BLaER1 (cell line): ENCODE results near the gene CDK18.

Source experiments
- H3K27ac ChIP-seq: shearing (Covaris generic); formaldehyde crosslinking; 2 replicates; pipeline ENCODE4 v1.8.1; 2022
- H3K27me3 ChIP-seq: shearing (Covaris generic); formaldehyde crosslinking; 2 replicates; pipeline ENCODE4 v1.8.1; 2022
- H3K36me3 ChIP-seq: shearing (Covaris generic); formaldehyde crosslinking; 2 replicates; pipeline ENCODE4 v1.8.1; 2022
- H3K4me1 ChIP-seq: shearing (Covaris generic); formaldehyde crosslinking; 2 replicates; pipeline ENCODE4 v1.8.1; 2022
- H3K4me2 ChIP-seq: shearing (Covaris generic); formaldehyde crosslinking; 2 replicates; pipeline ENCODE4 v1.8.1; 2022
- H3K4me3 ChIP-seq: shearing (Covaris generic); formaldehyde crosslinking; 2 replicates; pipeline ENCODE4 v1.8.1; 2022
- H3K9ac ChIP-seq: shearing (Covaris generic); formaldehyde crosslinking; 2 replicates; pipeline ENCODE4 v1.8.1; 2022
- H3K9me3 ChIP-seq: shearing (Covaris generic); formaldehyde crosslinking; 2 replicates; pipeline ENCODE4 v1.8.1; 2022
- H4K20me1 ChIP-seq: shearing (Covaris generic); formaldehyde crosslinking; 2 replicates; pipeline ENCODE4 v1.8.1; 2022
- Cebpa-rat ChIP-seq: shearing (Covaris generic); IDR thresholded peaks from 2 replicates; pipeline ENCODE4 v1.8.1; 2022

Gene CDK18

DNA sequence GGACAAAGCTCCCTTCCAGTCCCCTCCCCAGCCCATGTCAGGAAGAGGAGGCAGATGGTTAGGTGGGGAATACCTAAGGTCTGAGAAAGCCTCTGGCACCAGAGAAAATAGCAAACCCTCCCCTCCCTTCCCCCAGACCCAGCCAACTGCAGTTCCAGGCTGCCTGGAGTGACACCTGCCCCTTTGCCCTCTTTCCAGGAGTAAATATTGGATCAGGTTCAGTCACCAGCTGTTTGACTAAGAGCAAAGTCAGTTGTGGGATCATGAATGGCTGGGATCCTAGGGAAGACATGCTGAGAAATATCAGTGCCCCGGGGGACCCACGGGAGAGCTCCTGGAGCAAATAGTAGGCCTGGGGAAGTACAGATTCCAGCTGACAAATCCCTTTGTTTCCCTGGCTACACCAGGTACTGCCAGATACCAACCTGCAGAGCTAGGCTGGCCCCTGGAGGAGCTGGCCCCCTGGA is 12.2 kb upstream of the CDK18 start:
- no peaks in the 10 kb centered on the region for H3K27me3 ChIP-seq
- peaks cover 23% of the 10 kb centered on the region for H3K4me1 ChIP-seq
- H3K4me2 ChIP-seq: peak overlapping the region; percentile 53
- no peak overlapping the region for H3K27ac ChIP-seq
- no peak overlapping the region for H3K9ac ChIP-seq
- H3K4me3 ChIP-seq: no peak overlapping the region
- no peaks in the 10 kb centered on the region for H4K20me1 ChIP-seq
- TF ChIP-seq Cebpa-rat: no peak
- no peaks in the 10 kb centered on the region for H3K36me3 ChIP-seq
- H3K9me3 ChIP-seq: no peaks in the 10 kb centered on the region

GRCh38 chr1:205492774-205493173 is 11.7 kb upstream of the CDK18 start:
- no peaks in the 10 kb centered on the region for H3K36me3 ChIP-seq
- H3K4me2 ChIP-seq: peak overlapping the region; percentile 53
- no peak overlapping the region for H3K9ac ChIP-seq
- no peaks in the 10 kb centered on the region for H3K9me3 ChIP-seq
- no peak overlapping the region for H3K4me3 ChIP-seq
- no peak overlapping the region for H3K27ac ChIP-seq
- no peaks in the 10 kb centered on the region for H3K27me3 ChIP-seq
- no peaks in the 10 kb centered on the region for H4K20me1 ChIP-seq
- no peak for TF ChIP-seq Cebpa-rat
- H3K4me1 ChIP-seq: peaks cover 23% of the 10 kb centered on the region

GRCh38 chr1:205493241-205494085 is 11.0 kb upstream of the CDK18 start:
- Histone ChIP-seq H3K4me1 (peaks cover 23% of the 10 kb centered on the region), H3K9me3 (no peaks in the 10 kb centered on the region), H3K27ac (no peak overlapping the region), H3K9ac (no peak overlapping the region), H3K4me3 (no peak overlapping the region), H3K36me3 (no peaks in the 10 kb centered on the region), H3K4me2 (peak overlapping the region; percentile 53), H3K27me3 (no peaks in the 10 kb centered on the region), H4K20me1 (no peaks in the 10 kb centered on the region)
- no peak for TF ChIP-seq Cebpa-rat

DNA sequence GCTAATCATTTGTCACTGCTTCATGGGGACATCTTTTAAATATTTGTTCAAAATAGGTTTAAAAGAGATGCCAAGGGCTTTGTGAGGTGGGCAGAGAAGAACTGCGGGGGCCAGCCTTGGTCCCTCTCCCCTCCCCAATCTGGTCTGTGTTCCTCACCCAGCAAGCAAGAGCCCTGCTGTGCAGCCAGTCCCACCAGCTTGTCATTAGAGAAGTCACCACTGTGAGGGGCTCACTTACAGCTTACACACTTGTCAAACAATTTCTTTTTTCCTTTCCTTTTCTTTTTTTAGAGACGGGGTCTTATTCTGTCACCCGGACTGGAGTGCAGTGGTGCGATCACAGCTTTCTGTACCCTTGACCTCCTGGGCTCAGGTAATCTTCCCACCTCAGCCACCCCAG is 10.4 kb upstream of the CDK18 start:
- no peaks in the 10 kb centered on the region for H3K36me3 ChIP-seq
- no peak overlapping the region for H3K27ac ChIP-seq
- H3K4me3 ChIP-seq: no peak overlapping the region
- no peak overlapping the region for H3K9ac ChIP-seq
- TF ChIP-seq Cebpa-rat: no peak
- H3K4me2 ChIP-seq: no peak overlapping the region
- no peaks in the 10 kb centered on the region for H3K9me3 ChIP-seq
- no peaks in the 10 kb centered on the region for H4K20me1 ChIP-seq
- peaks cover 23% of the 10 kb centered on the region for H3K4me1 ChIP-seq
- H3K27me3 ChIP-seq: no peaks in the 10 kb centered on the region

DNA sequence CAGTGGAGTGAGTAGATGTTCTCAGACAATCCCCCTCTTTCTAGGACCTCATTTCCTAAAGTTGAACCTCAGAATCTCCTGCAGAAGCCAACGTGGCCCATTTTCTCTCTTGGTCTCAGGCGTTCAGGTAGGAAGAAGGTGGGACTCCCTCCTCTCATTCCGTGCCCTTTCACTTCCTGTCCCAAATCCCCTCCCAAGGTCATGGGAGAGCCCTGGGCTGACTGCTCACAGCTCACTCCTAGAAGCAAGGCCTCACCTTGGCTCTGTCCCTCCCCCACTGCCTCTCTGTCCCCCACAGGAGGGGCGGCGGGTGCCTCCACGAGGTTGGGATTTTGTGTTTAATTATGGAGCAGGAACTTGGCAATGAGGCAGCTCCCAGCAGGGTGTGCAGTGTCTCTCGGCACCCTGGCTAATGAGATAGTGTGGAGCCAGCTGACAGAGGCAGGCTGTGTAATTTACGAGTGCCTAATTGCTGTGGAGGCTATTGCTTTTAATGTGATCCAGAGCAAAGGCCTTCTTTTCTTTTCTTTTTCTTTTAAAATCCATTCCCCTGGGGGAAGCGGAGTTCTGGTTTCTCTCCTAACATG is 9.1 kb upstream of the CDK18 start:
- H3K4me2 ChIP-seq: no peak overlapping the region
- H3K27me3 ChIP-seq: no peaks in the 10 kb centered on the region
- H3K27ac ChIP-seq: no peak overlapping the region
- H3K9ac ChIP-seq: no peak overlapping the region
- TF ChIP-seq Cebpa-rat: no peak
- no peaks in the 10 kb centered on the region for H4K20me1 ChIP-seq
- no peak overlapping the region for H3K4me3 ChIP-seq
- H3K36me3 ChIP-seq: no peaks in the 10 kb centered on the region
- peaks cover 23% of the 10 kb centered on the region for H3K4me1 ChIP-seq
- no peaks in the 10 kb centered on the region for H3K9me3 ChIP-seq

DNA sequence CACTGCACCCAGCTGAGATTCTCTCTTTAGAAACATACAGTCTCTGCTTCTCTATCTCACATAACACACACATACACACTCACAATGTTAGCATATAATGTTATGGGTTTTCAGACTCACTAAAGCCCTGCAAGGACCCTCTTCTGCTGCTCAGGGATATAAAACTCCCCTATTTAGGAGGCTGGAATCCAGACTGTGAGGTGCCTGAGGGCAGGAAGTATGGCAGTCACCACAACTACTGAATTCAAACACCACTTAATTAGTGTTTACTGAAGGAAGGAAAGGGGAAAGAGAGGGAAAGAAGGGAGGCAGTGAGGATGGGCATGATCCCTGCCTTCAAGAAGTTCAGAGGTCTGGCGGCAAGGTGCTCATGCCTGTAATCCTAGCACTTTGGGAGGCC is 7.8 kb upstream of the CDK18 start:
- no peak overlapping the region for H3K27ac ChIP-seq
- TF ChIP-seq Cebpa-rat: no peak

DNA sequence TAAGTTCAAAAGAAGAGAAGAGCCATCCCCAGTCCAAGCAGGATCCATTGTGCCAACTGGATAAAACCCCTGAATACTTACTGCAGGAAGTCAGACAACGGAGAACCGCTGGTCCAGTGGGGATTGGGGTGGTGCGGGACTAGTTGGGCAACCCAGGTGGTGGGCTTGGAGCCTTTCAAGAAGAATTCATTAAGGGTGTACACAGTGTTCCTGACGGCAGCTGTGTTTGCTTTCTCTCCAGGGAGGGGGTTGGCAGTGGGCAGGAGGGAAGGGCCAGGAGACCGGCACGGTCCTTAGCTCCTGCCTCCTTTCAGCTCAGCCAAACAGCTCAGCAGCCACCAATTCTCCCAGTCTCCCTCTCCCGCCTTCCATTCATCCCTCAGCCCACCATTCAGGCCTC is 7.1 kb upstream of the CDK18 start:
- Histone ChIP-seq H3K4me2 (no peak overlapping the region), H3K27ac (no peak overlapping the region), H3K4me1 (peaks cover 27% of the 10 kb centered on the region), H3K9ac (no peak overlapping the region), H3K27me3 (no peaks in the 10 kb centered on the region), H3K36me3 (no peaks in the 10 kb centered on the region), H3K4me3 (no peak overlapping the region), H3K9me3 (no peaks in the 10 kb centered on the region), H4K20me1 (no peaks in the 10 kb centered on the region)
- TF ChIP-seq Cebpa-rat: no peak

More for the DNA sequence above, 7.8 kb upstream of the CDK18 start:
- Histone ChIP-seq H3K36me3 (no peaks in the 10 kb centered on the region), H3K4me3 (no peak overlapping the region), H4K20me1 (no peaks in the 10 kb centered on the region), H3K4me2 (no peak overlapping the region), H3K27me3 (no peaks in the 10 kb centered on the region), H3K4me1 (peaks cover 34% of the 10 kb centered on the region), H3K9me3 (no peaks in the 10 kb centered on the region), H3K9ac (no peak overlapping the region)

DNA sequence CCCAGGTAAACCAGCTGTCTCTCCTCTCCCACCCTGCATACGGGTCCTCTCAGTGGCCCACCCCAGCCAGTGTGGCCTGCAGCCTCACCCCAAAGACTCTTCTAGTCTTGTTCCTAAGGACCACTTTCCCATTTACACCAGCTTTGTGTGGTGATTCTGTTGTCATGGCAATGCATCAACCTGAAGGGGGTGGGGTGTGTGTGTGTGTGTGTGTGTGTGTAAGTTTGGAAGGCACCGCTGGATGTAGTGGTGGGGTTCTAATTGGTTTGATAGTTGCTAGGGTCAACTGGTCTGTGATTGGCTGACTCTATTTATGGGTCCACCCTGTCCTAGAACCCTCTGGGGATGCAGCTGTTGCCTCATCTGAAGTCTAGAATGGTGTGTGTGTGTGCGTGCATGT is 4.7 kb upstream of the CDK18 start:
- H3K4me3 ChIP-seq: no peak overlapping the region
- no peaks in the 10 kb centered on the region for H3K9me3 ChIP-seq
- H4K20me1 ChIP-seq: no peaks in the 10 kb centered on the region
- H3K4me1 ChIP-seq: peaks cover 23% of the 10 kb centered on the region
- H3K9ac ChIP-seq: no peak overlapping the region
- no peak for TF ChIP-seq Cebpa-rat
- H3K36me3 ChIP-seq: no peaks in the 10 kb centered on the region
- H3K27me3 ChIP-seq: no peaks in the 10 kb centered on the region
- H3K27ac ChIP-seq: no peak overlapping the region
- no peak overlapping the region for H3K4me2 ChIP-seq

GRCh38 chr1:205500240-205501233 is 3.9 kb upstream of the CDK18 start:
- Histone ChIP-seq H3K4me1 (peaks cover 28% of the 10 kb centered on the region), H3K36me3 (no peaks in the 10 kb centered on the region), H3K9ac (no peak overlapping the region), H3K27me3 (no peaks in the 10 kb centered on the region), H4K20me1 (peaks cover 1% of the 10 kb centered on the region), H3K27ac (no peak overlapping the region), H3K9me3 (no peaks in the 10 kb centered on the region), H3K4me2 (peak overlapping the region; percentile 13; the same call in 1 of the 2 replicates), H3K4me3 (no peak overlapping the region)
- no peak for TF ChIP-seq Cebpa-rat
